GM19240 (cell line): ENCODE measurements around the gene BRSK1.

ENCODE experiments used
- DNase-seq: peaks from one replicate; pipeline ENCODE4 v3.0.0; 2011; ENCODE audit warnings: low spot score; ENCODE audit not compliant: insufficient read length

BRSK1 gene

DNA sequence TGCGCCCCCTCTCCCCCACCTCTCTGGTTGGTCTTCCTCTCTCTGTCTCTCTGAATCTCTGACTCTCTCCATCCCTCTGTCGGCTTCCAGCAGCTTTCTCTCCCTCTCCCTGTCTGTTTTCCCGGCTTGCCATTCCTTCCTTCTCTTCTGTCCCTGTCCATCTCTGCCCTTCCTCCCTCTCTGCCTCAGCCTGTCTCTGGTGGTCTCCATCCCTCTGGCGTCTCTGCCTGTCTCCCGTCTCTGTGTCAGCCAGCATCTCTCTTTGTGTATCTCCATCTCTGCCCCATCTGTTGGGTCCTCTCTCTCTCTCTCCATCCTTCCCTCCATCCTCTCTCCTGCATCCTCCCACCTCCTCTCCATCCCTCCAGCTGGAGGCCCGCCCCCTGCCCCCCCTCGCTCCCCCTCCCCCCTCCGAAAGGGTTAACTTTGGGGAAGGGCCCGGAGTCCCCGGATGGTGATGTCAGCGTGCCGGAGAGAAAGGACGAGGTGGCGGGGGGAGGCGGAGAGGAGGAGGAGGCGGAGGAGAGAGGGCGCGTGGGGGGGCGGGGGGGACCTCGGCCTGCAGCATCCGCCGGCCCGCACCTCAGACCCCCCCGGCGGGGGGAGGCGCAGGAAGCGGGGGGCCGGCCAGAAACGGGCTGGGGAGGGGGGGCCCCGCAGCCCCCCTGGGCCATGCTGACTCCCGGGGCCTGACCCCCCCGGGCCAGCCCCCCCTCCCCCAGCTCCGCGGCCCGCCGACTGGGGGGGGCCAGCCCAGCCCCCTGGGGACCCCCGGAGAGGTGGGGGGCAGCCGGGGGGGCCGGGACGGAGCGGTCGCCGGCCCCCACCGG, at the start of gene BRSK1:
Gene BRSK1, plus strand, starts transcription at position 450 of the 830 bp plus-strand sequence. CDS start 446 bp downstream, outside the sequence.
- no peak for DNase-seq

DNA sequence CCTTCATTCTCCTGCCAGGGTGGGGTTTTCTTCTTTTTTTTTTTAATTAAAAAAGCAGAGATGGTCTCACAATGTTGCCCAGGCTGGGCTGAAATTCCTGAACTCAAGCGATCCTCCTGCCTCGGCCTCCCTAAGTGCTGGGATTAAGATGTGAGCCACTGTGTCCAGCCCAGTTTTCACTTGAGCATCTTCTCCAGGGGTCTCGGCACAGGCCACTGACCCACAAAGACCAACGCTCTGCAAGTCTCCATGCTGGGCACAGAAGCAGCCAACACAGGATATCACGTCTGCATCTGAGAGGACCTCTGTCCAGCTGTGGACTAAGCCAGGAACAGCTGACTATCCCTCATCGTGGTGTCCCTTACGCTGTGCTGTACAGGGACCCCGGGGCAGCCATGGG, 45.8 kb upstream of the BRSK1 start:
- DNase-seq, result no peak

DNA sequence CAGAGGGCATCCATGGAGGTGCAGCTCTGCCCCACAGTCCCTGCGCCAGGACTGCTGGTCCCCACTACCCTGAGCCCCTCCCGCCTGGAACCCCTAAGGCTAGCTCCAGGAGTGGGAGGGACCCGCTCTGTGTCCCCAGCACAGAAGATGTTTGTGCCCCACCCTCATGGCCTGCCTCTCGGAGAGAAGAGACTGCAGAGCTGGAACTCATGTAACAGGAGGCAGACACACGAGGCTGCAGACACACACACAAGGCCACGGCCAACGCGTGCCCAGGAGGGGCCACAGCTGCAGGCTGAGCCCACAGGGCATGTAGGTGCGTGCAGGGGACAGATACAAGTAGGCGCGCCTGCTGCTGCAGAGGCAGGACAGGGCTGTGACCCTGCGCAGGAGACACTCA, 44.8 kb upstream of the BRSK1 start:
- DNase-seq, result no peak

DNA sequence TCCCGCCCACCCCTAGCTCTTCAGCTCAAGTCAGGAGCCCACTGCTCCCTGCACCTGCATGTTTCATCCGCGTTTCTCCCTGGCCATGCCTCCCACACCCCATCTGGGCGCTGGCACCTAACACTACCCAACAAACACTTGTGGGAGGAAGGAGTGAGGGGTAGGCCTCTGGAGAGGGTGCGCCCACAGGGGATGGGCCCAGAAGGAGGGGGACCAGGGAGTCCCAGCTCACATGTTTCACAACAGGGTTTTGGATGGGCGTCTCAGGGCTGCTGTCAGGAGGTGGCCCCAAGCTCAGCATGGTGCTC, 43.1 kb upstream of the BRSK1 start:
- DNase-seq, result no peak

DNA sequence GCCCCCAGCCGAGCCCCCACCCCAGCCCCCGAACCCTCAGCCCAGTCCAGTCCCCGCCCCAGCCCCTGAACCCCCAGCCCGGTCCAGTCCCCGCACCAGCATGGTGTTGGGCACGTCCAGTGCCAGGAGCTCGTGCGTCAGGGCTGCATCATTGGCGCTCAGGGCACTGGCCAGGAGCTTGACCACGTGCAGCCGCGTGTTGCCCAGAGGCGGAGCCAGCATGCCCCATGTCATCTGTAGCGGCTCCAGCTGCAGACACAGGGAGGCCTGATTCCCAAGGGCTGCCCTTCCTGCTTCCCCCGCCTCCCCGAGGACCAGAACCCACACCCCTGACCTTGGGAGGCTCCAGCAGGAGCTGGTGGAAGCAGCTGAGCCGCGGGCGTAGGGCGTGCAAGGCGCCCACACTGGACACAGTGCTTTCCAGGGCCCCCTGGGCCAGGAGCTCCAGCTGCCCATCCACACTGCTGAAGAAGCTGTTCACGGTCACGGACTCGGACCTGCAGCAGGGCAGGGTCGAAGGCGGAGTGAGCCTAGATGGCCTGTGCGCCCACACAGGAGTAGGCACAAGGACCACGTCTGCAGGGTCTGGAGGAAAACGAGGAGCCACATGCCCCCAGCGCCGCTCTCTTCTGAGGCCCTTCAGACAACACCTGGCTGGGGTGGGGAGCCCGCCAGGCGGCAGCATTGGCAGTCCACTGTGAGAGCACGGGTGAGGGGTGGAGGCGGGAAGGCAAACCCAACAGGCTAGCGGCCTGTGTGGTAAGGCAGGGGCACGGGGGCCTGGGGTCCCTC, 42.5 kb upstream of the BRSK1 start:
- no peak for DNase-seq

DNA sequence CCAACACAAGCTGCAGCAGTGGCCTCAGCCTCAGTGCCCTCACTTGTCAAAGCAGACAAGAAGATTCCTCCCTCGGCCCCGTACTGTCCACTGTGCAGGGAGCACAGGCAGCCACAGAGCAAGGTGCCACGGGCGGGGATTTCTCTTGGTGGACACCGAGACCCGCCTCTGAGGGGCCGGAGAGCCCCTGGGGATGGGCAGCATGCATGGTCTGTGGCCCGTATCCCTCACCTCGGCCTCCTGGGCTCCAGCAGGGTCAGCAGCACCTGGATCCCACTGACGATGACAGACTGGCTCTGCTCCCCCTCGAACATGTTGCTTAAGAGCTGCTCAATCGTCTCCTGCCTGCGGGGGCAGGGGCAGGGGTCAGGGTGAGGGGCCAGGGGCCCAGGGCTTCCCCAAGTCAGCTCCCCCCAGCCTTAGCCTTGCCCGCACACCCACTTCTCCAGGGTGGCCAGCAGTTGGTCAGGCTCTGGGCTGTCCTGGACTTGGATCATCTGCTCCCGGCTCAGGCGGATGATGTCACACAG, 41.8 kb upstream of the BRSK1 start:
- DNase-seq, result no peak

DNA sequence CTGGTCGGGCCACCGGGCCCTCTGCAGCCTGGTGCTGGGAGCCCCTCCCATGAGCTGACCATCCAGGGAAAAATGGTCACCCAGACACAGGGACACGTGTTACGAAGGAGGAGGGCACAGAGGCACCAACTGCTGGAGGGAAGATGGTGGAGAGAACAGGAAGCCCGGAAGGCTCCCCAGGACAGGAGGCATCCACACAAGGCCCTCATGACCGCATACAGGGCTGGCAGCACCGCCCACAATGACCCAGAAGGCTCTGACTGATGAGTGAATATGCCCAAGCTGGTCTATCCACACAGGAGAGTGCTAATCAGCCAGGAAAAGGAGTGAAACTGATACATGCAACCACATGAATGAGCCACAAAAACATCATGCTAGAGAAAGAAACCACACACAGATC, 41.3 kb upstream of the BRSK1 start:
- DNase-seq, result no peak

DNA sequence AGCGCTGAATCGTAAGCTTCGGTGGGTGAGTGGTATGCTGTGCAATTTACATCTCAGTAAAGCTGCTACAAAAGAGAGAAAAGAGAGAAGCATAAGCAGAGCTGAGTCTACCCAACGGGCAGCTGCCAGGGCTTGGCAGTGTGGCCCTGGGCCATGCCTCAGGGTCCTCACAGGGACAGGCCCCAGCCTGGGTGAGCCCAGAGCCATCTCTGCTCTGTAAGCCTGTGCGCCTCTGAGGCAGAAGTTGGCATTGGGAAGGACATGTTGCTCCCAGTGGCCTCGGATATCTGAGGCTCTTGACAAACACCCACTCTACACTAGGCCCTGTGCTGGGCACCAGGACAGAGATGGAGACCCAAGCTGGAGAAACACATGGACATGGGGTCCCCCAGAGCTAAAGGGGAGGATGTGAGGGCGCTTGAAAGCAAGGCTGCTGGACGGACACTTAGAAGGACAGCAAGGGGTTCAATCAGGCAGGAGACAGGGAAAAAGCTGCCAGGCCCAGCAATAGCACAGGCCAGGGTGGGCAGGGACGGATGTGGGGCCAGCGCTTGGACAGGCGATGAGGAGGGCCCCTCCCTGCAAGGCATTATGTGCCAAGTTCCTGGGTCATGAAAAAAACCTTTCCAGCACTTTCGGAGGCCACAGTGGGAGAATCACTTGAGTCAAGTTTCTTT, 39.7 kb upstream of the BRSK1 start:
- no peak for DNase-seq

DNA sequence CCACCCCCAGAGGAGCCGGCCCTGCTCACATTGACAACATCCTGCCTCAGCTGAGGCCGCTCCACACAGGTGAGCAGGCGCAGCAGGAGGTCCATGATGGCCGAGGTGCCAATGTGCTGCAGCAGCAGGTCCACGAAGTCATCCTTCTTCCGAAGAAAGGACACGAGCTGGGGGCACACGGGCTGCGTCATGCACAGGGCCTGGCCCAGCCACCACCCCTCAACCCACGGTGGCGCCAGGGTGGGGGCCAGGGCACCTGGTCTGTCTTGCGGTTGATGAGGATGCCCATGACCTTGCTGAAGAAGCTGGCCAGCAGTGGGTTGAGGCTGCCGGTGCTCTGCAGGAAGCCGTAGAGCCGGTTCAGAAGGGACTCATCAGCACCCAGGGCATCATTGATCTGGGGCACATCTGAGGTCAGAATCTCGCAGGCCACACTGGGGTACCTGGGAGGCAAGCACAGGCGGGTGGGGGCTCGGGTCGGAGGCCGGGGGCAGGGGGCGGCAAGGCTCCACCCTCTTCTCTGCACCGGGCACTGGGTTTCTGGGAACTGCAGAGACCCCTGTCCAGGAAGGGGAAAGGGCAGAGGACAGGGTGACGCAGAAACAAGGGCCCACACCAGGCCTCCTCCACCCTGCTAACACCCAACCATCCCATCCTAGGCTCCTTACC, 38.4 kb upstream of the BRSK1 start:
- no peak for DNase-seq

DNA sequence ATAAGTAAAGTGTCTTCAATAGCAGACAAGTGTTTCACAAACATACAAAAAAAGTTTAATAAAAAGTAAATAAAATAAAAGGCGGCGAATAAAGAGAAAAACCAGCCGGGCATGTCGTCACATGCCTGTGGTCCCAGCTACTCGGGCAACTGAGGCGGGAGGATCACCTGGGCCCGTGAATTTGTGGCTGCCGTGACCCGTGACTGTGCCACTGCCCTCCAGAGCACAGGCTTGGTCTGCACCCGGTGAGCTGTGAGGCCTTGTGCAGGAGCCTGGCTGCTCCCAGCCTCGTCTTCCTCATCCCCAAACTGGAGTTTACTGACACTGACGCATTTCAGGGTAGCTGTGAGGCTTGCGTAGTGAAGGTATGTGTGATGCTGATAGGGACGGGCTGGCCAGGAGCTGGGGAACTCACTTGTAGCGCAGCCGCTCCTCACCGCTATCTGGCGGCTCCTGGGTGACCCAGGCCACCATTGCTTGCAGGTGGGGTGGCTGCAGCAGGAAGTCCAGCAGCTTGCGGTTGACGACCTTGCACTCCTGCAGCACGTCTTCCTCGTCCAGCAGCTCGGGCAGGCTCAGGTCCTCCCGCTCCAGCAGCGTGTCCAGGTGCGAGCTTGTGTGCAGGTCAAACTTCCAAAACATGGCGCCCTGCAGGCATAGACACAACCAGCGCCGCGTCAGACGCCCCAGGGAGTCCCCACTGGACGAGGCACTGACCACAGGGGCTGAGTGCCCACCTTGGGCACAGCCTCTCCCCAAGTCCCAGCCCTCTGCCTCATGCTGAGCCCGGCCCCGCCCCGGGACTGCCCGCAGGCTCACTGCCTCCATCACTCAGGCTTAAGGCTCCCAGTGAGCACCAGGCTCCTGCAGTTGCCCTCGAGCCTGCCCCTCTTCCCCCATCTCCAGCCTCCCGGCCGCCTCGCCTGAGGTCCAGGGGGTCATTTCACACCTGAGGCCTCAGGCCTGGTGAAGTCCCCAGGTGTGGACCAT, 37.0 kb upstream of the BRSK1 start:
- no peak for DNase-seq

DNA sequence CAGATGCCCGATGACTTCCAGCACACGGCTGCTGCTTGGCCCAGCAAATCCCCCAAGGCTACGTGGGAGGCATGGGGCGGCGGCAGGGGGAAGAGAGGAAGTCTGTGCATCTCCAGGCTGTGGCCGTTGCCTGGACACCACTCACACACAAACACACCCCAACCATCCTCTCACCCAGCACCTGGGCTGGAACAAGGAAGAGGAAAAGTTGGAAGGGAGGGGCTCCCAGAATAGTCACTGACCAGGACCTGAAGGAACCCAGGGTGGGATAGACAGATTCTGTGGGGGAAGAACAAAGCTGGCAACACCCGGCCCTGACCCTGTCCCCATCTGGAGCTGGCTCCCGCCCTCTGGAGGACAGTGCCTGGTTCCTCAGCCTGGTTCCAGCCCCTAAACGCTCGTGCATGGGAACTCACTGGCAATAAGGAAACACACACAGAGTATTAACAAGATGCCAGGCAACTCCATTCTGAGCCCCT, 36.1 kb upstream of the BRSK1 start:
- no peak for DNase-seq

DNA sequence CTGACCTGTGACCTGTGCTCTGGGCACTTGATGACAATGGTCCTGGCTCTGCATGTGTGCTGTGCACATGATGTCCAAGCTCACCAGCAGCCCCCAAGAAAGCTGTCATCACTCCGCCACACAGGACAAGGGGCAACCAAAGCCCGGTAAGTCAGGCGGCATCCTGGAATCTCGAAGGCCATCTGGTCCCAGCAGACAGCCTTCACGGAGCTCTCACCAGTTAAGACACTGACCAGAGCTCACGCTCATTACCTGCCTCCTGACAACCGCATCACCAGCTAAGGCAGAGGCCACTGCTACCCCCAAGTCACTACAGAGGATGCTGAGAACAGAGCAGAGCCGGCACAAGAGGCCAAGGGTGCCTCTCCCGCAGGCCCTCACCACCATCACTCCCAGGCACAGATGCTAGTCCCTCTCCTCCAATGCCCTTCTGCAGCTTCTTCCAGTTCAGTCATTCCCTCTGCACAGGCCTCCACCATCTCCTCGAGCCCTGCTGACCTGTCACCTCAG, 35.6 kb upstream of the BRSK1 start:
- DNase-seq, result no peak

DNA sequence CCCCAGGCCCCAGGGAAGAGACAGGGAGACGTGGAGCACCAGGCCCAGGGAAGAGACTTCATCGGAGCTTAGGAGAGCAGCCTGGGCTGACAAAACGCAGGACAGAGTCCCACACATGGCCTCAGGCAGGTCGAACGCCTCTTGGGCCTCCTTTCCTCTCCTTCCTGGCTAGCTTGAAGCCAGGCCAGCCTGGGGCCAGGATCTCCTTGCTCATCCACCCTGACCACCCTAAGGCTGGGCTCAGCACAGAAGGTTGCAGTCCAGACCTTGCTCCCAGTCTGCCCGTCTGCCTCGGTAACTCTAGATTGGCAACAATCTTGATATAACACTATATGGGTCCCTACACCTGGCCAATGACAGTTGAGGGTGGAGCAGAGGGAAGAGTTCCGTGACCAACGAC, 35.1 kb upstream of the BRSK1 start:
- no peak for DNase-seq

DNA sequence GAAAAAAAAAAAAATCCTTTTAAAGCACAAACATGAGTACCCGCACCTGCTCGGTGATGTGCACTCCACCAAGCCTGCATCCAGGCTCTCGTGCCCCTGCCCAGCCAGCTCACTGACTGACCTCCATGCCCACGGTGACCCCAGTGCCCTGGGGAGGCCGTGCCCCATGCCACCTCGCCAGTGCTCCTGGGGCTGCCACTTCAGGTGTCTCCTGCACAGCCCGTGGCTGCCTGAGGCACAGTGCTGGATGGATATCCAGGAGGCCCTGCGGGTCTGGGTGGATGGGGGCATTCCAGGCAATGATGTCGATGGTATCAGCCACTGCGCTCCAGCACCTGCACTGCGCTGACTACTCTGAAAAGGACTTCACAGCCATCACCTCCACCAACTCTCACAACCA, 34.0 kb upstream of the BRSK1 start:
- DNase-seq, result no peak

DNA sequence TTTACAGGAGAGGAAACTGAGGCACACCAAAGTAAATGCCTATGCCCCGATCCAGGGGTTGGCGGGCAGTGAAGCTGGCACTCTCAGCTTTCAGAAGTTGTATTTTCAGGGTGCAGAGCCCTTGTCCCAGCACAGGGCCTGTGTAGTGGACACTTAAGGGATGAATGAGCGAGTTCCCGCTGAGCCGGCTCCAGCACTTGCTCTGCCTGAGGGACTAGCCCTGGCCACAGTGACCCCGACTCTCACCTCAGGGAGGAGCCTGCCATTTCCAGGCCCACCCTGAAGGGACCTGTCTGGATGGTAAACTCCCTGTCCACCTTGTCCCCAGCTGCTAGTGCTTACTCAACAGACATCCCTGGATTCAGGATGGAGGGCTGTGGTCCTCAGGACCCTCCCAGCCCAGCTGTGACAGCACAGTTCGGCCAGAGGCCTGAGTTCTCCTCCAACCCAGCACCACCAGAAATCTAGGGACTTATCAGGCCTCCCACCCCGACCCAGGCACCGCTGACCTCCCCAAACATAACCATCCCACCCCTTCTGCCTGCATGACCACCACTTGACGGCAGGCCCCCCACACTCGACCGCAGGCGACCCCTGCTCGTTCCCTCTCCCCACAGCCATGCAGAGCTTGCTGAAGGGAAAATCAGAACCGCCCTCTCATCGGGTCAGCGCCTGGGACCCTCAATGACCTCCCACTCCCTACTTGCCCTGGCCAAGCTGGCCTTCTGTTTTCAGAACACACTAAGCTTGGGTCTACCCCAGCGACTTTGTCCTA, 33.3 kb upstream of the BRSK1 start:
- no peak for DNase-seq

DNA sequence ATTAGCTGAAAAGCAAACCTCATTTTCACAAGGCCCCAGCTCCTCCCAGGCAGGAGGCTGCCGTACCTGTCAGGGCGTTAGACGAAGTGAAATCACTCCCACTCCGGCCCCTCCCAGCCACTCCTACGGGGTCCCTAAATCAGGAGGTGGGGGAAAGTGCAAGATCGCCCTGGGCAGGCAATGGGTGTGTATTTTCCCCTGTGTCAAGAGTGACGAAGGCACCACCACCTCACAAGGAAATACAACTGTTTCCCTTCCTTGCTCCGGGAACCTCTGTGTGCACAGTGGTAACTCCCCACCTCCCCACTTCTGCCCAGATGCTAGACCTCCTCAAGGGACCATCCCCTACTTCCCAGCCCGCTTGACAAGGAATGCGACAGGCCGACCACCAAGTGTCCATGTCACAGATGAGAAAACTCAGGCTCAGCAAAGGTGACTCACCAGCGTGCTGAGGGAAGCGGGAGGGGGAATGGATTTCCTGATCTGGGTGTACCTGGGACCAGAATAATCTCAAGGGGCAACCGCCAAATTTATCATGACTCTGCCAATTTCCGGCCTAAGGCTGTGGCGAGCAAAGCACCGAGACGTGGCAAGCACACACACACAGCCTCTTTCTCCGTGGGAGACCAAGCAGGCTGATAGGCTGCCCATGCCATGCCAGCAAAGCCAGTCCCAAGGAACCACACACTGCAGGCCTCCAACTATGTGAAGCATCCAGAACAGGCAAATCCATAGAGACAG, 32.3 kb upstream of the BRSK1 start:
- no peak for DNase-seq

DNA sequence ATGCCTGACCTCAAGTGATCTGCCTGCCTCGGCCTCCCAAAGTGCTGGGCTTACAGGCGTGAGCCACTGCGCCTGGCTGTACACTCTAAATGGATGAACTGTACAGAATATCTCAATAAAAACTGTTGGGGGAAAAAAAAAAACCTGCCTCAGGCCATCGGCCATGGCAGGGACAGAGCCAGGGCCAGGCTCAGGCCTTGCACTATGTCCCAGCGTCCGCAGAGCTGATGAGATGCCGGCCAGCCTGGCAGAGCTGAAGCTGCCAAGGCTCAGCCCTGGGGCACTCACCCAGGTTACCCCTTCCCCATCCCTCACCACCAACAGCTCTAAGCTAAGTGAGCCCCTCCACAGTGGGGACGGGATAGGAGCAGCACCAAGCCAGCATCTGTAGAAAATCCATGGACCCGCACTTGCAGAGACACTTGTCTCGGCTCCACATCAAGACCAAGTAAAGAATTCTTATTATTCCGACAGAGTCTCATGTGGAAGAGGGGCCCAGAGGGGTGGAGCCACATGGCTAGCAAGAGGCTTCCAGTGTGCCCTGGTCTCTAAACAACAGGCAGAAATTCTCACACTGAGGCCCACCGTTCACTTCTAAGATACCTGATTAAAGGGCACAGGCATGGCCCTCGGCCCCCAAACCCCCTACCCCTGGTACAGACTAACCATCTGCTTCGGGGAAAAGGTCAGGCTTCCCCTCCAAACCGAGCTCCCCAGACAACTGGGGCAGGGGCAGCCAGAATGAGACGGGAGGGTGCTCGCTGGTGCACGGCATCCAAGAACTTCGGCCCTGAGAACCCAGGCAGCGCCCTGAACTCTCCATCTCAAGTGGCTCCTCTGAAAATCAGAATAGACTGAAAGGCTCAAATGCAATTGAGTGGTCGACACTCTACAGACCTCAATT, 30.8 kb upstream of the BRSK1 start:
- no peak for DNase-seq
